Measurements from ENCODE around the gene TRAF2. TPM values are rescaled to one million over a fixed set of nuclear protein-coding genes. Genes with fewer than 3 reads are reported as not detected.

TRAF2 gene
- total and polyA plus RNA-seq, 12 donors = 5.4 to 17.0 (median 10.1) TPM

DNA sequence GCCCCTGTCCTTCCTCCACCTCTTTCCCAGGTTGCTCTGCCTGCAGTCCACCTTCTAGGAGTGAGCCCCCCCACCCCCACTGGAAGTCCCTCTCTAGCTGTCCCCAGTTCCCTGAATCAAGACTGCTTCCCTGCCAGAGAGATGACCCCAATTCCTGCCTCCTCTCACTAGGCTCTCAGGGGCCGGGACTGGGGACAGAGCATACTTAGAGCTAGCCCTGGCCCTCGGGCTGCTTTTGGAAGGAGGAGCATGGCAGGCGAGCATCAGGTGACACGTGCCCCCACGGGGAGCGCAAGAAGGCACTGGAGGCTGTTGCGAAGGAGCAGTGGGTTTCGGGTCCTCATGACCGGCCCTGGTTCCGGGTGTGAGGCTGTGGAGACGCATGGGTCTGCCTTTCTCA lies 9.7 kb downstream of the TRAF2 start:
- H3K4me1 ChIP-seq = peaks cover 0 to 7% (median 6%) of the 10 kb centered on the region in 9 donors
- peaks cover 0 to 62% (median 19%) of the 10 kb centered on the region in 9 donors for H3K36me3 ChIP-seq
- H3K27me3 ChIP-seq = no peaks in the 10 kb centered on the region
- H3K4me3 ChIP-seq = no peak overlapping the region
- H3K9me3 ChIP-seq = no peaks in the 10 kb centered on the region
- TF ChIP-seq, protein P1, sequence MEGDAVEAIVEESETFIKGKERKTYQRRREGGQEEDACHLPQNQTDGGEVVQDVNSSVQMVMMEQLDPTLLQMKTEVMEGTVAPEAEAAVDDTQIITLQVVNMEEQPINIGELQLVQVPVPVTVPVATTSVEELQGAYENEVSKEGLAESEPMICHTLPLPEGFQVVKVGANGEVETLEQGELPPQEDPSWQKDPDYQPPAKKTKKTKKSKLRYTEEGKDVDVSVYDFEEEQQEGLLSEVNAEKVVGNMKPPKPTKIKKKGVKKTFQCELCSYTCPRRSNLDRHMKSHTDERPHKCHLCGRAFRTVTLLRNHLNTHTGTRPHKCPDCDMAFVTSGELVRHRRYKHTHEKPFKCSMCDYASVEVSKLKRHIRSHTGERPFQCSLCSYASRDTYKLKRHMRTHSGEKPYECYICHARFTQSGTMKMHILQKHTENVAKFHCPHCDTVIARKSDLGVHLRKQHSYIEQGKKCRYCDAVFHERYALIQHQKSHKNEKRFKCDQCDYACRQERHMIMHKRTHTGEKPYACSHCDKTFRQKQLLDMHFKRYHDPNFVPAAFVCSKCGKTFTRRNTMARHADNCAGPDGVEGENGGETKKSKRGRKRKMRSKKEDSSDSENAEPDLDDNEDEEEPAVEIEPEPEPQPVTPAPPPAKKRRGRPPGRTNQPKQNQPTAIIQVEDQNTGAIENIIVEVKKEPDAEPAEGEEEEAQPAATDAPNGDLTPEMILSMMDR (IDR thresholded peaks at IDR 0.05) = no peak
- no peak overlapping the region for H3K27ac ChIP-seq
- 82 to 85% methylated on average over 11 of the region's 11 CpGs for WGBS, 2 donors
- ATAC-seq = no peak
- DNase-seq = no peak
- intact Hi-C loops (cut with DNase I) = no loop called here

DNA sequence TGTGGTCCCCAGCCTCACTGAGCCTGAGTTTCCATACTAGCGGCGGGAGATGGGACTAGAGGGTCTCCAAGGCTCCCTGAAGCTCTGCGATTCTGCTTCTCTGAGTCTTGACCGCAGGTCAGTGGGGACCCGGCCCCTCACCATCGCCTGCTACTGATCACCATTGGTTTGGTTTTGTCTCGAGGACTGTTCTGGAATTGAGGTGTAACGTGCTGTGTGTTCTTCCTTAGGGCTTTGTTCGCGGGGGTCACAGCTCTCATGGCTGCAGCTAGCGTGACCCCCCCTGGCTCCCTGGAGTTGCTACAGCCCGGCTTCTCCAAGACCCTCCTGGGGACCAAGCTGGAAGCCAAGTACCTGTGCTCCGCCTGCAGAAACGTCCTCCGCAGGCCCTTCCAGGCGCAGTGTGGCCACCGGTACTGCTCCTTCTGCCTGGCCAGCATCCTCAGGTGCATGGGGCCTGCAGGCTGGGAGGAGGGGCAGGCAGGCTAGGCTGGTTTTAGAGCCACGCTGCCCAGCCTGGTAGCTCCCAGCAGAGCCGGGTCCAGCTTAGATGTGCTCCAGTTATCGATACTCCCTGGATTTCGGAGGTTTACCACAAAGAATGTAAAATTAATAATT lies 12.3 kb downstream of the TRAF2 start:
- no peak overlapping the region for H3K4me3 ChIP-seq
- no peak overlapping the region for H3K27ac ChIP-seq
- H3K4me1 ChIP-seq = peaks cover 19 to 33% (median 31%) of the 10 kb centered on the region in 9 donors
- no peaks in the 10 kb centered on the region for H3K27me3 ChIP-seq
- WGBS, 2 donors = 95 to 97% methylated on average over 21 of the region's 21 CpGs
- intact Hi-C loops (cut with DNase I) = no loop called here
- ATAC-seq = no peak
- DNase-seq = no peak
- TF ChIP-seq, protein P1 (IDR thresholded peaks at IDR 0.05) = no peak
- peaks cover 0 to 55% (median 17%) of the 10 kb centered on the region in 9 donors for H3K36me3 ChIP-seq
- no peaks in the 10 kb centered on the region for H3K9me3 ChIP-seq

DNA sequence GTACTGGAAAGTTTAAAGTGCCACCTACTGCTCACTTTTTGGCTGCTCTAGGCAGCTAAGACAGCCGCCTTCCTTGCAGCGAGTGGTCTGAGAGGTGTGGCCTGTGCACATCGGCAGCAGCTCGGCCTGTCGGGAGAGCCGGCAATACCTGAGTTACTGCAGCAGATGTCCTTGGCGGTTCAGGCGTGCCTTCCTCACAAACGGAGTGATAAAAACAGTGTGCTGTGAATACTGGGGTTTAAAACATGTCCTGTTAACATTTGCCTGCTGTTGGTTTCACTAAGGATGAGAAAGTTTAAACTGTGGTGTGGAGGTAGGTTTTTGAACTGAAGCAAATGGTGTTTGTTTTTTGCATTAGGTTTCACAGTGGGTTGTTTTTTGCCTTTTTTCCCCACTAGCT lies 12.9 kb downstream of the TRAF2 start:
- 72 to 73% methylated on average over 9 of the region's 9 CpGs for WGBS, 2 donors
- H3K36me3 ChIP-seq = peaks cover 0 to 60% (median 17%) of the 10 kb centered on the region in 9 donors

DNA sequence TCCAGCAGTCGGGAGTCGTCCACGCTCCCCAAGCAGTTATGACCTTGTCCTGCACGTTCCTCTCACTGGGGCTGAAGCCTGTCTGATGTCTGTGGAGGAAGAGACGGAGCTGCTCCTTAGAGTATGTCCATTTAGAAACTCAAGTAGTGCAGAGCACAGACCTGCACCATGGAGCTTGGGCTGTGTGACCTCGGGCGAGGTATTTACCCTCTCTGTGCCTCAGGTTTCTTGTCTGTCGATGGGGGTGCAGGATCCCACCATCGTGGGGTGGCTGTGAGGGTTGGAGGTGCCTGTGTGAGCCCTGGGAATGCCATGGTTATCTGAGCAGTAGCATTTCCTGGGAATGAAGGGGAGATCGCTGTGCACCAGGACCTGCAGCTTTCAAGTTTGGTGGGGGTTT lies 14.2 kb downstream of the TRAF2 start:
- Histone ChIP-seq H3K9me3 (no peaks in the 10 kb centered on the region), H3K27me3 (no peaks in the 10 kb centered on the region), H3K4me1 (peaks cover 19 to 52% (median 35%) of the 10 kb centered on the region in 9 donors), H3K36me3 (peaks cover 0 to 55% (median 17%) of the 10 kb centered on the region in 9 donors), H3K27ac (peak overlapping the region in 7 of 10 donors; percentile 76 to 90 (median 86)), H3K4me3 (no peak overlapping the region)
- 91 to 94% methylated on average over 10 of the region's 10 CpGs for WGBS, 2 donors
- DNase-seq (no peak), ATAC-seq (no peak)
- intact Hi-C loops (cut with DNase I) = loop anchor here in 3 of 10 donors (5.0 kb wide), 2 partner anchors 42 to 48 kb away; partner anchors contain the start of genes FBXW5 (in 2 of the 3) and MAMDC4 (in 1 of the 3)
- TF ChIP-seq, protein P1 (IDR thresholded peaks at IDR 0.05) = no peak

More for the DNA sequence above, 12.9 kb downstream of the TRAF2 start:
- H3K4me1 ChIP-seq = peaks cover 19 to 39% (median 35%) of the 10 kb centered on the region in 9 donors
- H3K9me3 ChIP-seq = no peaks in the 10 kb centered on the region
- no peaks in the 10 kb centered on the region for H3K27me3 ChIP-seq
- H3K4me3 ChIP-seq = no peak overlapping the region
- H3K27ac ChIP-seq = no peak overlapping the region
- no peak for ATAC-seq
- TF ChIP-seq, protein P1 (IDR thresholded peaks at IDR 0.05) = no peak
- no peak for DNase-seq
- intact Hi-C loops (cut with DNase I) = no loop called here
